ENCODE measurements around the gene METTL4.

Gene METTL4

GRCh38 chr18:2559249-2559648, 12.1 kb downstream of the METTL4 start:
- DNase-seq: no peak

GRCh38 chr18:2557536-2557935, 13.8 kb downstream of the METTL4 start:
- no peak for DNase-seq

GRCh38 chr18:2555895-2556294, 15.4 kb downstream of the METTL4 start:
- no peak for DNase-seq

GRCh38 chr18:2554696-2555095, 16.6 kb downstream of the METTL4 start:
- DNase-seq: no peak

GRCh38 chr18:2551425-2551824, 19.9 kb downstream of the METTL4 start:
- no peak for DNase-seq

- DNase-seq: no peak
Observed at GRCh38 chr18:2549462-2549861, 21.8 kb downstream of the METTL4 start.

- DNase-seq: no peak
Observed at GRCh38 chr18:2547477-2548087, 23.7 kb downstream of the METTL4 start.

- no peak for DNase-seq
Observed at GRCh38 chr18:2545155-2545554, 26.1 kb downstream of the METTL4 start.

- DNase-seq: peak; percentile 38
Observed at GRCh38 chr18:2541925-2542563, 29.3 kb downstream of the METTL4 start.

GRCh38 chr18:2540575-2540974, 30.7 kb downstream of the METTL4 start:
- DNase-seq: peak; percentile 52

GRCh38 chr18:2538844-2539243, 32.5 kb downstream of the METTL4 start:
- DNase-seq: peak; percentile 89

- DNase-seq: peak; percentile 74
Observed at GRCh38 chr18:2538236-2538635, 33.1 kb downstream of the METTL4 start.

GRCh38 chr18:2537296-2537695, 34.0 kb downstream of the METTL4 start:
- no peak for DNase-seq

GRCh38 chr18:2536493-2536892, 34.8 kb downstream of the METTL4 start:
- no peak for DNase-seq

- DNase-seq: no peak
Observed at GRCh38 chr18:2536063-2536462, 35.2 kb downstream of the METTL4 start.

- no peak for DNase-seq
Observed at GRCh38 chr18:2535419-2535910, 35.8 kb downstream of the METTL4 start.

GRCh38 chr18:2534906-2535305, 36.4 kb downstream of the METTL4 start:
- DNase-seq: no peak

- no peak for DNase-seq
Observed at GRCh38 chr18:2532797-2533196, 38.5 kb downstream of the METTL4 start.

GRCh38 chr18:2531751-2532150, 39.6 kb downstream of the METTL4 start:
- no peak for DNase-seq

- no peak for DNase-seq
Observed at GRCh38 chr18:2529154-2529553, 42.2 kb downstream of the METTL4 start.

- DNase-seq: peak; percentile 59
Observed at GRCh38 chr18:2526329-2526728, 45.0 kb downstream of the METTL4 start.

- peak; percentile 29 for DNase-seq
Observed at GRCh38 chr18:2524794-2525198, 46.5 kb downstream of the METTL4 start.

GRCh38 chr18:2522112-2522511, 49.2 kb downstream of the METTL4 start:
- DNase-seq: no peak

GRCh38 chr18:2518473-2518872, 52.8 kb downstream of the METTL4 start:
- no peak for DNase-seq

Data from DMS 273 treated with DMSO at 0.1 percent for 48 hours (cell line).